Esophagus muscularis mucosa (tissue), 3 donors: ENCODE data around the gene SECISBP2.

ENCODE experiments used
- POLR2A ChIP-seq: fragments of 450-650 bp; IDR thresholded peaks from one replicate; pipeline ENCODE4 v1.6.1; 2017; ENCODE audit warnings: antibody characterized with exemption, moderate library complexity, mild to moderate bottlenecking, low read depth
- TF ChIP-seq, protein P1 (sequence below), 3 experiments: fragments of 200-600 bp in 2 of 3; fragments of 450-650 bp in 1 of 3; sonication (generic) in 2 of 3; IDR thresholded peaks; one replicate each; pipeline ENCODE4 v1.5.1; 2017 to 2019; ENCODE audit warnings: antibody characterized with exemption in 3 of 3, mild to moderate bottlenecking in 2 of 3, moderate library complexity in 1 of 3

DNA sequence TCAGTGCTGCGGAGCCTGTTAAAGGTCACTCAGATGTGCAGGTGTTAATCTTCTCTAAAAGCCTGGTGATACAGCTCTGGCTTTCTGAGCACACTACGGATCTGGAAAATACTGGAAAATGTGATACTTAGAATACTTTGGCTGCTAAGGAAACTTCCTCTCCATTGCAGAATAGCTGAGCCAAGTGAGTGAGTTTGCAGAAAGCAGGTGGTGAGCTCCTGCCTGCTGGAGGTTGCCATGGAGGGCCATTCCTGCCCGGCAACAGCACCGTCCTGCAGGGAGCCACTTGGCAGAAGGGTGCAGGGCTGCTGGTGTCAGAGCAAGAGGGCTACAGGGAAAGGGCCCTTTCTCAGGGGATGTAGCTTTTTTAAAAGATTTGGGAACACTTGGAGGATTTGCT, 40.7 kb downstream of the SECISBP2 start:
- TF ChIP-seq POLR2A = no peak
- TF ChIP-seq, protein P1, sequence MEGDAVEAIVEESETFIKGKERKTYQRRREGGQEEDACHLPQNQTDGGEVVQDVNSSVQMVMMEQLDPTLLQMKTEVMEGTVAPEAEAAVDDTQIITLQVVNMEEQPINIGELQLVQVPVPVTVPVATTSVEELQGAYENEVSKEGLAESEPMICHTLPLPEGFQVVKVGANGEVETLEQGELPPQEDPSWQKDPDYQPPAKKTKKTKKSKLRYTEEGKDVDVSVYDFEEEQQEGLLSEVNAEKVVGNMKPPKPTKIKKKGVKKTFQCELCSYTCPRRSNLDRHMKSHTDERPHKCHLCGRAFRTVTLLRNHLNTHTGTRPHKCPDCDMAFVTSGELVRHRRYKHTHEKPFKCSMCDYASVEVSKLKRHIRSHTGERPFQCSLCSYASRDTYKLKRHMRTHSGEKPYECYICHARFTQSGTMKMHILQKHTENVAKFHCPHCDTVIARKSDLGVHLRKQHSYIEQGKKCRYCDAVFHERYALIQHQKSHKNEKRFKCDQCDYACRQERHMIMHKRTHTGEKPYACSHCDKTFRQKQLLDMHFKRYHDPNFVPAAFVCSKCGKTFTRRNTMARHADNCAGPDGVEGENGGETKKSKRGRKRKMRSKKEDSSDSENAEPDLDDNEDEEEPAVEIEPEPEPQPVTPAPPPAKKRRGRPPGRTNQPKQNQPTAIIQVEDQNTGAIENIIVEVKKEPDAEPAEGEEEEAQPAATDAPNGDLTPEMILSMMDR (IDR thresholded peaks at IDR 0.05) = no peak
